Ishikawa (cell line): Measurements from ENCODE around the gene ASAP2.

ENCODE experiments used
- CEBPB ChIP-seq: IDR thresholded peaks from 2 replicates; pipeline ENCODE4 v1.6.1; 2012
- CREB1 ChIP-seq: IDR thresholded peaks from 2 replicates; pipeline ENCODE4 v1.6.1; 2012; ENCODE audit warnings: low read depth
- EGR1 ChIP-seq: IDR thresholded peaks from 2 replicates; pipeline ENCODE4 v1.6.1; 2012
- EP300 ChIP-seq: IDR thresholded peaks from 2 replicates; pipeline ENCODE4 v1.6.1; 2012; ENCODE audit warnings: borderline replicate concordance
- FOXM1 ChIP-seq: IDR thresholded peaks from 2 replicates; pipeline ENCODE4 v1.6.1; 2012; ENCODE audit warnings: low read depth, borderline replicate concordance
- MAX ChIP-seq: IDR thresholded peaks from 2 replicates; pipeline ENCODE4 v1.6.1; 2012
- NFIC ChIP-seq: IDR thresholded peaks from 2 replicates; pipeline ENCODE4 v1.6.1; 2012
- REST ChIP-seq: IDR thresholded peaks from 2 replicates; pipeline ENCODE4 v1.6.1; 2012; ENCODE audit warnings: low read depth, mild to moderate bottlenecking
- TAF1 ChIP-seq: IDR thresholded peaks from 2 replicates; pipeline ENCODE4 v1.6.1; 2012; ENCODE audit warnings: low read depth, mild to moderate bottlenecking
- TCF12 ChIP-seq: IDR thresholded peaks from 2 replicates; pipeline ENCODE4 v1.6.1; 2012; ENCODE audit warnings: low read depth
- USF1 ChIP-seq: IDR thresholded peaks from 2 replicates; pipeline ENCODE4 v1.6.1; 2012
- YY1 ChIP-seq: IDR thresholded peaks from 2 replicates; pipeline ENCODE4 v1.6.1; 2012; ENCODE audit warnings: low read depth

GRCh38 chr2:9420495-9420894 is 213.9 kb downstream of the ASAP2 start:
- TF ChIP-seq YY1 = no peak
- TF ChIP-seq TAF1 = no peak
- no peak for TF ChIP-seq NFIC
- TF ChIP-seq FOXM1 = no peak
- TF ChIP-seq EP300 = no peak
- TF ChIP-seq REST = no peak
- TF ChIP-seq USF1 = no peak
- TF ChIP-seq TCF12 = no peak
- TF ChIP-seq MAX = no peak
- TF ChIP-seq CREB1 = no peak
- no peak for TF ChIP-seq EGR1
- no peak for TF ChIP-seq CEBPB
